Fibroblast of lung (primary cell): ENCODE results near the gene FAAP20. TPM values are rescaled to one million over a fixed set of nuclear protein-coding genes. Genes with fewer than 3 reads are reported as not detected.

ENCODE experiments used
- DNase-seq, 2 donors: peaks; one replicate each; pipeline versions ENCODE4 v3.0.0 to v3.0.0-alpha.2; 2010; ENCODE audit warnings: low read depth in 2 of 2
- H2AFZ ChIP-seq: 2 replicates; pipeline ENCODE4 v1.5.1; 2012; ENCODE audit warnings: low read length, control low read depth, inconsistent platforms
- H3K27ac ChIP-seq: 2 replicates; pipeline ENCODE4 v1.5.1; 2011; ENCODE audit warnings: low read length, control low read depth; ENCODE audit not compliant: insufficient read depth
- H3K27me3 ChIP-seq: 2 replicates; pipeline ENCODE4 v1.5.1; 2011; ENCODE audit warnings: mild to moderate bottlenecking, low read length; ENCODE audit not compliant: control insufficient read depth, insufficient read depth
- H3K36me3 ChIP-seq: 2 replicates; pipeline ENCODE4 v1.5.1; 2011; ENCODE audit warnings: low read length; ENCODE audit not compliant: control insufficient read depth, insufficient read depth
- H3K4me1 ChIP-seq: 2 replicates; pipeline ENCODE4 v1.5.1; 2011; ENCODE audit warnings: low read length; ENCODE audit not compliant: control insufficient read depth, insufficient read depth; ENCODE audit errors: extremely low read depth
- H3K4me2 ChIP-seq: 2 replicates; pipeline ENCODE4 v1.5.1; 2011; ENCODE audit warnings: low read length, control low read depth; ENCODE audit not compliant: insufficient read depth; ENCODE audit errors: extremely low read depth
- H3K4me3 ChIP-seq, 4 experiments: fragments of 200-600 bp in 1 of 4; sonication (generic) in 1 of 4; replicated peaks in 1 of 4; 2 replicates each; pipeline ENCODE4 v1.5.1; 2011 to 2016; ENCODE audit warnings: low read length in 4 of 4, low read depth in 3 of 4, mild to moderate bottlenecking in 3 of 4, control low read depth in 2 of 4, inconsistent platforms in 1 of 4, mixed read lengths in 1 of 4; ENCODE audit not compliant: insufficient read depth in 1 of 4; ENCODE audit errors: control extremely low read depth in 1 of 4
- H3K79me2 ChIP-seq: 2 replicates; pipeline ENCODE4 v1.5.1; 2012; ENCODE audit warnings: mild to moderate bottlenecking, low read length, inconsistent platforms; ENCODE audit not compliant: control insufficient read depth, insufficient read depth
- H3K9ac ChIP-seq: 2 replicates; pipeline ENCODE4 v1.5.1; 2011; ENCODE audit warnings: mild to moderate bottlenecking, low read length, control low read depth; ENCODE audit not compliant: insufficient read depth
- H3K9me3 ChIP-seq: 2 replicates; pipeline ENCODE4 v1.5.1; 2012; ENCODE audit warnings: low read depth, low read length; ENCODE audit not compliant: control insufficient read depth, insufficient read depth
- H4K20me1 ChIP-seq: 2 replicates; pipeline ENCODE4 v1.5.1; 2011; ENCODE audit warnings: low read length; ENCODE audit not compliant: control insufficient read depth, insufficient read depth; ENCODE audit errors: extremely low read depth
- EZH2 ChIP-seq: IDR thresholded peaks from 2 replicates; pipeline ENCODE4 v1.5.1; 2012; ENCODE audit warnings: low read length, control low read depth, mild to moderate bottlenecking; ENCODE audit errors: missing control alignments
- polyA plus RNA-seq, 2 donors: library from polyadenylated mRNA; depleted of rRNA in 1 of 2; stranded (reverse) in 1 of 2; unstranded in 1 of 2; fragments of >200 nt; gene quantifications; 2 replicates each; pipeline ENCODE4 v1.2.1, GENCODE V29; 2011 to 2012; ENCODE audit warnings: missing spikeins in 1 of 2
- total RNA-seq: library from RNA; depleted of rRNA; stranded (reverse); fragments of >200 nt; gene quantifications from 2 replicates; pipeline ENCODE4 v1.2.1, GENCODE V29; 2014
- TF ChIP-seq, protein P1 (sequence below), 2 donors: IDR thresholded peaks in 1 of 2; conservative IDR thresholded peaks in 1 of 2; 1 replicate in 1 of 2; 2 replicates in 1 of 2; pipeline ENCODE4 v1.5.1; 2011 to 2012; ENCODE audit warnings: low read length in 2 of 2, control low read depth in 1 of 2, inconsistent platforms in 1 of 2, low read depth in 1 of 2, mild to moderate bottlenecking in 1 of 2

The FAAP20 gene
- total and polyA plus RNA-seq, 2 donors (not counting 1 experiment from before 2014, with no cell fraction given) = 8.2 to 21.5 TPM

DNA sequence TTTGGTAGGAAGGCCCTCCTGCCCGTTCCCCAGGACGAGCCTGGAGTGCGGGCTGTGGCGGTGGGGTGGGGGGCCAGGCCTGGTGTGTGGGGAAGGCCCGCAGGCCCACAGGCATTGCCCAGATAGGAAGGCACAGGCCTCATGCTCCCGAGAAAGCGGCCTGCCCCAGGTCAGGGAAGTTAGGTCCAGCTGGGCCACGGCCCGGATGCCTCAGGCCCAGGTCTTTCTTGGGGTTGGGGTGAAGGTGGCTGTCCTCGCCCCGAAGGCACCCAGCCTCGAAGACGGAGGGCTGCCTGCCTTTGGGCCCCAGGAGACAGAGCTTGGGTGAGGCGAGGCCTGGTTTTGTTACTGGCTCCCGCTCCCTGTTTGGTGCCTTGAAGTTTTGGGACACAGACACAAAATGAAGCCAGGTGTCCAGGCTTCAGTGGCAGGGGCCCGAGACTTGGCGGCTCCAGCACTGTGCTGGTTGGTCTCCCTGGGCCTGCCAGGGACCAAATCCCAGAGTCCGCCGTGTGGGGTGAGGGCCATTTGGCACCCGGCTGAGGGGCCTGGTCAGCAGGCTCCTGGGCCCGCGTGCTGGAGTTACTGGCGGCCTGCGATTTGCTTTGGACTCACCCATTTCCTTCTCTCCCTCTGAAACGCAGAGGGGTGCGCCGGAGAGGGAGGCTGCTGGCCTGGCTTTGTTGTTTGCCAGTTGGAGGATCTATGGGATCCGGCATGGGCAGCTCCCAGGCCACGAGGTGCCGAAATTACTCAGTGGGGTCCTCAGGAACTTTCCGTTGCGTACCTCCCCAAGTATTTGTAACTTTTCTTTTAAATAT is 35.5 kb upstream of the FAAP20 start:
- peak; percentile 50 to 65 for DNase-seq
- H3K4me3 ChIP-seq = peak overlapping the region; percentile 69 to 90 (median 79)
- no peak for TF ChIP-seq EZH2
- TF ChIP-seq, protein P1, sequence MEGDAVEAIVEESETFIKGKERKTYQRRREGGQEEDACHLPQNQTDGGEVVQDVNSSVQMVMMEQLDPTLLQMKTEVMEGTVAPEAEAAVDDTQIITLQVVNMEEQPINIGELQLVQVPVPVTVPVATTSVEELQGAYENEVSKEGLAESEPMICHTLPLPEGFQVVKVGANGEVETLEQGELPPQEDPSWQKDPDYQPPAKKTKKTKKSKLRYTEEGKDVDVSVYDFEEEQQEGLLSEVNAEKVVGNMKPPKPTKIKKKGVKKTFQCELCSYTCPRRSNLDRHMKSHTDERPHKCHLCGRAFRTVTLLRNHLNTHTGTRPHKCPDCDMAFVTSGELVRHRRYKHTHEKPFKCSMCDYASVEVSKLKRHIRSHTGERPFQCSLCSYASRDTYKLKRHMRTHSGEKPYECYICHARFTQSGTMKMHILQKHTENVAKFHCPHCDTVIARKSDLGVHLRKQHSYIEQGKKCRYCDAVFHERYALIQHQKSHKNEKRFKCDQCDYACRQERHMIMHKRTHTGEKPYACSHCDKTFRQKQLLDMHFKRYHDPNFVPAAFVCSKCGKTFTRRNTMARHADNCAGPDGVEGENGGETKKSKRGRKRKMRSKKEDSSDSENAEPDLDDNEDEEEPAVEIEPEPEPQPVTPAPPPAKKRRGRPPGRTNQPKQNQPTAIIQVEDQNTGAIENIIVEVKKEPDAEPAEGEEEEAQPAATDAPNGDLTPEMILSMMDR (conservative IDR thresholded peaks at IDR 0.05 in 1 of 2, IDR thresholded peaks at IDR 0.05 in 1 of 2; ENCODE audit: low read depth in 1 of 2, low read length in 2 of 2) = no peak
- H3K4me1 ChIP-seq = peaks cover 23% of the 10 kb centered on the region
- no peak overlapping the region for H2AFZ ChIP-seq
- peak overlapping the region; percentile 99 for H3K4me2 ChIP-seq
- no peaks in the 10 kb centered on the region for H3K27me3 ChIP-seq
- H3K36me3 ChIP-seq = peaks cover 9% of the 10 kb centered on the region
- H4K20me1 ChIP-seq = peaks cover 4% of the 10 kb centered on the region
- H3K9ac ChIP-seq = peak overlapping the region; percentile 87
- peaks cover 63% of the 10 kb centered on the region for H3K79me2 ChIP-seq
- peak overlapping the region; percentile 86 for H3K27ac ChIP-seq
- no peaks in the 10 kb centered on the region for H3K9me3 ChIP-seq

DNA sequence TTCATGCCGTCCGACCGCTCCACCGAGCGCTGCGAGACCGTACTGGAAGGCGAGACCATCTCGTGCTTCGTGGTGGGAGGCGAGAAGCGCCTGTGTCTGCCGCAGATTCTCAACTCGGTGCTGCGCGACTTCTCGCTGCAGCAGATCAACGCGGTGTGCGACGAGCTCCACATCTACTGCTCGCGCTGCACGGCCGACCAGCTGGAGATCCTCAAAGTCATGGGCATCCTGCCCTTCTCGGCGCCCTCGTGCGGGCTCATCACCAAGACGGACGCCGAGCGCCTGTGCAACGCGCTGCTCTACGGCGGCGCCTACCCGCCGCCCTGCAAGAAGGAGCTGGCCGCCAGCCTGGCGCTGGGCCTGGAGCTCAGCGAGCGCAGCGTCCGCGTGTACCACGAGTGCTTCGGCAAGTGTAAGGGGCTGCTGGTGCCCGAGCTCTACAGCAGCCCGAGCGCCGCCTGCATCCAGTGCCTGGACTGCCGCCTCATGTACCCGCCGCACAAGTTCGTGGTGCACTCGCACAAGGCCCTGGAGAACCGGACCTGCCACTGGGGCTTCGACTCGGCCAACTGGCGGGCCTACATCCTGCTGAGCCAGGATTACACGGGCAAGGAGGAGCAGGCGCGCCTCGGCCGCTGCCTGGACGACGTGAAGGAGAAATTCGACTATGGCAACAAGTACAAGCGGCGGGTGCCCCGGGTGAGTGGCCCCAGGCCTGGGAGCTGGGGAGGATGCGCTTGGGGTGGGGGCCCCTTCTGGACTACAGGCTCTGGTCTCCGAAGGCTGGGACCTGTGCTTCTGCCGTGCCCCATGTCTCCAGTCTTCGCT is 34.7 kb upstream of the FAAP20 start:
- peak overlapping the region; percentile 86 for H3K27ac ChIP-seq
- no peaks in the 10 kb centered on the region for H3K9me3 ChIP-seq
- H3K9ac ChIP-seq = peak overlapping the region; percentile 87
- peaks cover 56% of the 10 kb centered on the region for H3K79me2 ChIP-seq
- peak overlapping the region; percentile 99 for H3K4me2 ChIP-seq
- no peak overlapping the region for H2AFZ ChIP-seq
- no peaks in the 10 kb centered on the region for H3K27me3 ChIP-seq
- H3K36me3 ChIP-seq = peaks cover 9% of the 10 kb centered on the region
- DNase-seq = peak; percentile 67 to 93
- H4K20me1 ChIP-seq = peaks cover 4% of the 10 kb centered on the region
- H3K4me3 ChIP-seq = peak overlapping the region; percentile 69 to 90 (median 79)
- peaks cover 19% of the 10 kb centered on the region for H3K4me1 ChIP-seq
- TF ChIP-seq EZH2 = no peak
- TF ChIP-seq, protein P1 (conservative IDR thresholded peaks at IDR 0.05 in 1 of 2, IDR thresholded peaks at IDR 0.05 in 1 of 2; ENCODE audit: low read depth in 1 of 2, low read length in 2 of 2) = no peak

DNA sequence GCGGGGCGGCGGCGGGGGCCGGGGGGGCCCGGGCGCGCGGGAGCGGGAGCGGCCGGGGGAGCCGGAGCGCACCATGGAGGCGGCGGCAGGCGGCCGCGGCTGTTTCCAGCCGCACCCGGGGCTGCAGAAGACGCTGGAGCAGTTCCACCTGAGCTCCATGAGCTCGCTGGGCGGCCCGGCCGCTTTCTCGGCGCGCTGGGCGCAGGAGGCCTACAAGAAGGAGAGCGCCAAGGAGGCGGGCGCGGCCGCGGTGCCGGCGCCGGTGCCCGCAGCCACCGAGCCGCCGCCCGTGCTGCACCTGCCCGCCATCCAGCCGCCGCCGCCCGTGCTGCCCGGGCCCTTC is 34.1 kb upstream of the FAAP20 start:
- H3K9ac ChIP-seq = peak overlapping the region; percentile 87
- peak overlapping the region; percentile 99 for H3K4me2 ChIP-seq
- H2AFZ ChIP-seq = no peak overlapping the region
- no peaks in the 10 kb centered on the region for H3K9me3 ChIP-seq
- H3K27ac ChIP-seq = peak overlapping the region; percentile 86
- H4K20me1 ChIP-seq = peaks cover 4% of the 10 kb centered on the region
- peak overlapping the region; percentile 69 to 90 (median 79) for H3K4me3 ChIP-seq
- peaks cover 9% of the 10 kb centered on the region for H3K36me3 ChIP-seq
- H3K79me2 ChIP-seq = peaks cover 50% of the 10 kb centered on the region
- peaks cover 14% of the 10 kb centered on the region for H3K4me1 ChIP-seq
- TF ChIP-seq EZH2 = no peak
- TF ChIP-seq, protein P1 (conservative IDR thresholded peaks at IDR 0.05 in 1 of 2, IDR thresholded peaks at IDR 0.05 in 1 of 2; ENCODE audit: low read depth in 1 of 2, low read length in 2 of 2) = no peak
- no peaks in the 10 kb centered on the region for H3K27me3 ChIP-seq
- peak in 1 of 2 donors; percentile 17 for DNase-seq
